ENCODE results near the gene DENND10. TPM values are rescaled to one million over a fixed set of nuclear protein-coding genes. Genes with fewer than 3 reads are reported as not detected.
A peak's percentile ranks its signal among the peaks of the same experiment; 100 is the strongest.
"Not testable (repeated sequence)": the region's sequence is repeated elsewhere in the genome, so short reads cannot be mapped to it uniquely, and the experiment has no call there.

DENND10 gene
- total RNA-seq, 2 donors from 2014 or later: 15.6 to 32.0 TPM

DNA sequence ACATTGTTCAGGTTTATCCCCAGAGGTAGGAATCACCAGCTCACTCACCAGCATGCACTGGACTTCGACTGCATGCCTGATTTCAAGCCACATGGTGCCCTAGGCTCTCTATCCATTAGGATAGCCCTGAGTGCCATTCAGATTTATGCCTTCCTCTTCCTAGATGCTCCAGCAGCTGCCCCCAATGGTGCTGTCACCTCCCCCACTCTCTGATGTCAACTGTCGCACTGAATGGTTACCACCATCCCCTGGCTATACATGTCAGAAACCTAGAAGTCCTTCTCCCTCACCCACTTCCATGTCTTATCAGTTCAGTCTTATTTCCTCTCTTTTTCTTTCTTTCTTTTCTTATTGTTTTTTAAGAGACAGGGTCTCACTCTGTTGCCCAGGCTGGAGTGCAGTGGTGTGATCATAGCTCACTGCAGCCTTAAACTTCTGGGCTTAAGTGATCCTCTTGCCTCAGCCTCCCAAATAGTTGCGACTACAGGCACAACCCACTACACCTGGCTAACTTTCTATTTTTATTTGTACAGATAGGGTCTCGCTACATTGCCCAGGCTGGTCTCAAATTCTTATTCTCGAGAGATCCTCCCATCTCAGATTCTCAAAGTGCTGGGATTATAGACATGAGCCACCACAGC lies 58.7 kb downstream of the DENND10 start:
- peaks cover 24% of the 10 kb centered on the region for H3K4me1 Mint-ChIP-seq
- H3K9me3 Mint-ChIP-seq: no peaks in the 10 kb centered on the region
- H3K36me3 Mint-ChIP-seq (ENCODE audit: low read depth): peaks cover 75% of the 10 kb centered on the region
- ATAC-seq (replicated peaks): no peak
- H3K4me3 Mint-ChIP-seq: peak overlapping the region; percentile 21
- H3K27me3 Mint-ChIP-seq: no peaks in the 10 kb centered on the region
- peak overlapping the region; percentile 45 for H3K27ac Mint-ChIP-seq

- H3K9me3 Mint-ChIP-seq: no peaks in the 10 kb centered on the region
- H3K27me3 Mint-ChIP-seq: no peaks in the 10 kb centered on the region
- peak within 1 kb of the TSS; percentile 91 for H3K27ac Mint-ChIP-seq
- peaks cover 78% of the 10 kb centered on the region for H3K36me3 Mint-ChIP-seq (ENCODE audit: low read depth)
- peak within 1 kb of the TSS; percentile 86 for H3K4me3 Mint-ChIP-seq
- peak; percentile 94 for ATAC-seq (replicated peaks)
- peaks cover 30% of the 10 kb centered on the region for H3K4me1 Mint-ChIP-seq
These were observed 61.5 kb downstream of the DENND10 start, which contains the start of gene SFXN4 for GRCh38 chr10:119165171-119166117. TSS of gene SFXN4 (minus strand) at chr10:119165714. CDS start at chr10:119165647, 67 bp downstream.

GRCh38 chr10:119166118-119166500 lies 62.2 kb downstream of the DENND10 start:
- Mint-ChIP-seq H3K4me3 (peak overlapping the region; percentile 86), H3K27ac (peak overlapping the region; percentile 91), H3K9me3 (no peaks in the 10 kb centered on the region), H3K4me1 (peaks cover 30% of the 10 kb centered on the region), H3K36me3 (ENCODE audit: low read depth) (peaks cover 78% of the 10 kb centered on the region), H3K27me3 (no peaks in the 10 kb centered on the region)
- ATAC-seq (replicated peaks): no peak

DNA sequence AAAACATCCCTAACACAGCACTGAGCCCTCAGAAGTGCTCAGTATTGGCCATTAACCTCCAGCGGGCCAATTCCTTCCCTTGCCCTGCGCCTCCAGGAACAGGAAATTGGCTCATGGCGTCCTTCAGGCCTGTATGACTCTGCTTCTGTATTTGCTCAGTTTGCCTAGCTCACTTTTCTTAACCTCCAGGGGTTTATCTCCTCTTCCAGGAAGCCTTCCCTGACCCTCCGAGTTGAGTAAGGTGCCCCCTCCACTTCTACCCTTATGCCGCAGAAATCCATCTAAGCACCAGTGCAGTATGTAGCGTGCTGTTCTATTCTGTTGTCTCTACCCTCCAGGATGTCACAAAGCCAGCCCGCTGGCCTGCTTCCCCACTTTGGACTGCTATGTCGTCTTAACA lies 62.7 kb downstream of the DENND10 start:
- Mint-ChIP-seq H3K9me3 (no peaks in the 10 kb centered on the region), H3K4me1 (peaks cover 30% of the 10 kb centered on the region), H3K27ac (peak overlapping the region; percentile 91), H3K36me3 (ENCODE audit: low read depth) (peaks cover 78% of the 10 kb centered on the region), H3K4me3 (peak overlapping the region; percentile 86), H3K27me3 (no peaks in the 10 kb centered on the region)
- ATAC-seq (replicated peaks): no peak

GRCh38 chr10:119167041-119167440 lies 63.1 kb downstream of the DENND10 start:
- H3K27me3 Mint-ChIP-seq: no peaks in the 10 kb centered on the region
- H3K9me3 Mint-ChIP-seq: no peaks in the 10 kb centered on the region
- H3K4me3 Mint-ChIP-seq: peak overlapping the region; percentile 86
- no peak for ATAC-seq (replicated peaks)
- peaks cover 78% of the 10 kb centered on the region for H3K36me3 Mint-ChIP-seq (ENCODE audit: low read depth)
- peak overlapping the region; percentile 91 for H3K27ac Mint-ChIP-seq
- H3K4me1 Mint-ChIP-seq: peaks cover 27% of the 10 kb centered on the region

- no peaks in the 10 kb centered on the region for H3K9me3 Mint-ChIP-seq
- H3K27me3 Mint-ChIP-seq: no peaks in the 10 kb centered on the region
- no peak overlapping the region for H3K27ac Mint-ChIP-seq
- H3K4me3 Mint-ChIP-seq: no peak overlapping the region
- H3K36me3 Mint-ChIP-seq (ENCODE audit: low read depth): peaks cover 95% of the 10 kb centered on the region
- ATAC-seq (replicated peaks): no peak
- peaks cover 34% of the 10 kb centered on the region for H3K4me1 Mint-ChIP-seq
These were observed 70.2 kb downstream of the DENND10 start for GRCh38 chr10:119174109-119174508.

DNA sequence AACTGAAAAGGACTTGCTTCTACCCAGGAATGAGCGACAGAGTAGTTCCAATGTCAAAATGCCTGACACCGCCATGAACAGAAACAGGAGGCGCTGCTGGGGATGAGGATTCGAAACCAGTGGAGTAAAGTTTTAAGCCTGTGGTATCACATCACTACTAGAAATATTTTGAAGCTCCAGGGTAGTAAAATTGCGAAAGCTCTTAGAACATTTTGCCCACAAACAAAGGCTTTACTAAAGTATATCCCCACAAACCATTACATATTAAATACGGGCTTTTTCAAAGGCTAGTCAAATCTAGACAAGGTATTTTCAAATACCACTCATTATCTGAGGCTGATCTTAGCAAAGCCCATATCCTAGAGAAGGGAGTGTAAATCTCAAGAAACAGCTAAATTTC lies 72.3 kb downstream of the DENND10 start:
- Mint-ChIP-seq H3K36me3 (ENCODE audit: low read depth) (peaks cover 74% of the 10 kb centered on the region), H3K4me3 (peak overlapping the region; percentile 99), H3K27ac (peak overlapping the region; percentile 49), H3K27me3 (no peaks in the 10 kb centered on the region), H3K4me1 (peaks cover 29% of the 10 kb centered on the region), H3K9me3 (no peaks in the 10 kb centered on the region)
- peak; percentile 25 for ATAC-seq (replicated peaks)

GRCh38 chr10:119177708-119178371 lies 73.9 kb downstream of the DENND10 start:
- ATAC-seq (replicated peaks): peak; percentile 65
- peaks cover 25% of the 10 kb centered on the region for H3K4me1 Mint-ChIP-seq
- H3K36me3 Mint-ChIP-seq (ENCODE audit: low read depth): peaks cover 57% of the 10 kb centered on the region
- H3K27ac Mint-ChIP-seq: peak overlapping the region; percentile 100
- H3K9me3 Mint-ChIP-seq: no peaks in the 10 kb centered on the region
- H3K4me3 Mint-ChIP-seq: peak overlapping the region; percentile 99
- H3K27me3 Mint-ChIP-seq: no peaks in the 10 kb centered on the region

- Mint-ChIP-seq H3K4me1 (peaks cover 25% of the 10 kb centered on the region), H3K9me3 (no peaks in the 10 kb centered on the region), H3K36me3 (ENCODE audit: low read depth) (peaks cover 50% of the 10 kb centered on the region), H3K27me3 (no peaks in the 10 kb centered on the region), H3K27ac (peak within 1 kb of the TSS; percentile 100), H3K4me3 (peak within 1 kb of the TSS; percentile 99)
- peak; percentile 93 for ATAC-seq (replicated peaks)
These were observed 74.6 kb downstream of the DENND10 start, which contains the start of gene PRDX3 for GRCh38 chr10:119178372-119179119. TSS of gene PRDX3 (minus strand) at chr10:119178812. CDS start at chr10:119178790, 22 bp downstream.

DNA sequence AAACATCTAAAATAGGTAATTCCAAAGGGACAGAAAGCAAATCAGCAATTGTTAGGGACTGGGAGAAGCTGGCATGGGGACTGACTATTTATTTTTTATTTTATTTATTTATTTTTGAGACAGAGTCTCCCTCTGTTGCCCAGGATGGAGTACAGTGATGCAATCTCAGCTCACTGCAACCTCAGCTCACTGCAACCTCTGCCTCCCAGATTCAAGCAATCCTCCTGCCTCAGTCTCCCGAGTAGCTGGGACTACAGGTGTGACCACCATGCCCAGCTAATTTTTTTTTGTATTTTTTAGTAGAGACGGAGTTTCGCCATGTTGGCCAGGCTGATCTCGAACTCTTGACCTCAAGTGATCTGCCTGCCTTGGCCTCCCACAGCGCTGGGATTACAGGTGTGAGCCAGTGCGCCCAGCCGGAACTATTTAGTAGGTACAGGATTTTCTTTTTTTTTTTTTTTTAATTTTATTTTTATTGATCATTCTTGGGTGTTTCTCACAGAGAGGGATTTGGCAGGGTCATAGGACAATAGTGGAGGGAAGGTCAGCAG lies 77.0 kb downstream of the DENND10 start:
- peaks cover 22% of the 10 kb centered on the region for H3K4me1 Mint-ChIP-seq
- not testable (repeated sequence) for H3K4me3 Mint-ChIP-seq; H3K9me3 Mint-ChIP-seq; H3K27me3 Mint-ChIP-seq; ATAC-seq (replicated peaks); H3K27ac Mint-ChIP-seq
- peaks cover 26% of the 10 kb centered on the region for H3K36me3 Mint-ChIP-seq (ENCODE audit: low read depth)

DNA sequence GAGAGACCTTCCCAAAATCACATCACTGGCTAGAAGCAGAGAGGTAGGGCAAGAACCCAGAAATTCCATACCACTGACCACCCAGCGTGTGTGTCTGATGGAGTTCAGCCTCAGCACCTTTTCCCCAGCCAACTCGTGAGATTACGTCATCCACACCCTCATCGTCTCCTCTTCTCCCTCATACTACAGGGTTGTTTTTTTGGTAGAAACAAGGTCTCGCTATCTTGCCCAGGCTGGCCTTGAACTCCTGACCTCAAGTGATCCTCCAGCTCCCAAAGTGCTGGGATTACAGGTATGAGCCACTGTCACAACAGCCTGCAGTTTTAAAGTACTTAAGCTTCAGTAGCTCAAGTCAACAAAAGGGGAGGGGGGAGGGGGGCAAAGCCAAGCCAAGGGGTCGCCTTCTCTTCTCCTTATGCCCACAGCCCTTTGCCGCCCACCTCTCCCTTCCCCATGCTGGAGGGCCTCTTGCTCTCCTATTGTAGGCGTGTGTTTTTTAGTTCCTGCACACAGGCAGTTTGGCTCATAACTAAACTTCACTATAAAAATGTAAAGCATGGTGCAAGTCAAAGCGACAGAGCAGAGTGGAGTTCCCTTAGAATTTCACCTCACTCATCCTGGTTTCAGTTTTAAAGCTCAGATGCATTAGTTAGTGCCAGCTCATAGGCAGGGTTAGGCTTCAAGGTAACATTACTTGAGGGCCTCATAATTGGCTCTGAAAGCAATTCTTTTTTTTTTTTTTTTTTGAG lies 79.9 kb downstream of the DENND10 start:
- Mint-ChIP-seq H3K27me3 (no peaks in the 10 kb centered on the region), H3K9me3 (no peaks in the 10 kb centered on the region), H3K36me3 (ENCODE audit: low read depth) (no peaks in the 10 kb centered on the region), H3K4me1 (peaks cover 6% of the 10 kb centered on the region), H3K4me3 (peak overlapping the region; percentile 24), H3K27ac (peak overlapping the region; percentile 47)
- ATAC-seq (replicated peaks): peak; percentile 93
